Stomach (tissue), 4 donors: ENCODE data around the gene TRIP13.

Source experiments
- POLR2A ChIP-seq, 4 donors: fragments of 450-650 bp; IDR thresholded peaks; one replicate each; pipeline ENCODE4 v1.6.1; 2016; ENCODE audit warnings: antibody characterized with exemption in 4 of 4, control low read depth in 2 of 4, mild to moderate bottlenecking in 1 of 4, moderate library complexity in 1 of 4
- TF ChIP-seq, protein P1 (sequence below), 7 experiments: fragments of 450-650 bp in 4 of 7; fragments of 200-600 bp in 3 of 7; sonication (generic) in 3 of 7; IDR thresholded peaks; one replicate each; pipeline ENCODE4 v1.5.1; 2016 to 2019; ENCODE audit warnings: antibody characterized with exemption in 7 of 7, control low read depth in 2 of 7, mild to moderate bottlenecking in 1 of 7

DNA sequence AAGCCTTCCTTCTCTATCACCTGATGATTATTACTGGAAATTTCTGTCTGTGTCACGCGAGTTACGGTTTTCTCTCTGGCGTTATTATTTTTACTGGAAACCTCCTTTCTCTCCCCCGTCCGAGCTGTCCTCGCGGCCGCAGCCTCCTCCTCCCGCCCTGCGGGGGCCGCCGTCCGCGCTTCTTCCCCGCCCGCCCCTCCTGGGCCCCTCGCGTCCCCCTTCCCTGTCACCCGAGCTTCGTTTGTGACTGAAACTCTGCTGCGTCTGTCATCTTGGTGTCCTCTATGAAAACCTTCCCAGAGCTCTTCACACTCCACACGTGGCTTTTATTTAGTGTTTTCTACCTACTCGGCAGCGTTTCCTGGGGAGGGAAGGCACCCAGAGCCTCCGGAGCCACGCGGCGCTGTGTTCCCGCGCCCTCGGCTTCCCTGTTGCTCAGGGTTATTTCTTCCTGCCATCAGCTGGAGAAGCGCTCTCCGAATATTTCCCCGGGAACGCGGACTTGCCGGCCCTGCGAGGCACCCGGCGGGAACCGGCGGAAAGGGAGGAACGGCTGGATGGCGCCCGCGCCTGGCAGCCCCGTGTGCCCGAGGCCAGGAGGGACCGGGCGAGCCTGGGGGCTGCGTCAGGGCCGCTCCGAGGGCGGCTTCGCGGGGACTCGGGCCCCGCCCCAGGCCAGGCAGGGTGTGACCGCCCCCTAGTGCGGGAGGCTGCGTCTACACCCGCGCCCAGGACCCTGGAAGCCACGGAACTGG lies 33.9 kb downstream of the TRIP13 start:
- TF ChIP-seq, protein P1, sequence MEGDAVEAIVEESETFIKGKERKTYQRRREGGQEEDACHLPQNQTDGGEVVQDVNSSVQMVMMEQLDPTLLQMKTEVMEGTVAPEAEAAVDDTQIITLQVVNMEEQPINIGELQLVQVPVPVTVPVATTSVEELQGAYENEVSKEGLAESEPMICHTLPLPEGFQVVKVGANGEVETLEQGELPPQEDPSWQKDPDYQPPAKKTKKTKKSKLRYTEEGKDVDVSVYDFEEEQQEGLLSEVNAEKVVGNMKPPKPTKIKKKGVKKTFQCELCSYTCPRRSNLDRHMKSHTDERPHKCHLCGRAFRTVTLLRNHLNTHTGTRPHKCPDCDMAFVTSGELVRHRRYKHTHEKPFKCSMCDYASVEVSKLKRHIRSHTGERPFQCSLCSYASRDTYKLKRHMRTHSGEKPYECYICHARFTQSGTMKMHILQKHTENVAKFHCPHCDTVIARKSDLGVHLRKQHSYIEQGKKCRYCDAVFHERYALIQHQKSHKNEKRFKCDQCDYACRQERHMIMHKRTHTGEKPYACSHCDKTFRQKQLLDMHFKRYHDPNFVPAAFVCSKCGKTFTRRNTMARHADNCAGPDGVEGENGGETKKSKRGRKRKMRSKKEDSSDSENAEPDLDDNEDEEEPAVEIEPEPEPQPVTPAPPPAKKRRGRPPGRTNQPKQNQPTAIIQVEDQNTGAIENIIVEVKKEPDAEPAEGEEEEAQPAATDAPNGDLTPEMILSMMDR (IDR thresholded peaks at IDR 0.05), result peak in 1 of 7 experiments; percentile 38
- no peak for TF ChIP-seq POLR2A (IDR thresholded peaks at IDR 0.05)
